Measurements from ENCODE around the gene CDK8.

The CDK8 gene

DNA sequence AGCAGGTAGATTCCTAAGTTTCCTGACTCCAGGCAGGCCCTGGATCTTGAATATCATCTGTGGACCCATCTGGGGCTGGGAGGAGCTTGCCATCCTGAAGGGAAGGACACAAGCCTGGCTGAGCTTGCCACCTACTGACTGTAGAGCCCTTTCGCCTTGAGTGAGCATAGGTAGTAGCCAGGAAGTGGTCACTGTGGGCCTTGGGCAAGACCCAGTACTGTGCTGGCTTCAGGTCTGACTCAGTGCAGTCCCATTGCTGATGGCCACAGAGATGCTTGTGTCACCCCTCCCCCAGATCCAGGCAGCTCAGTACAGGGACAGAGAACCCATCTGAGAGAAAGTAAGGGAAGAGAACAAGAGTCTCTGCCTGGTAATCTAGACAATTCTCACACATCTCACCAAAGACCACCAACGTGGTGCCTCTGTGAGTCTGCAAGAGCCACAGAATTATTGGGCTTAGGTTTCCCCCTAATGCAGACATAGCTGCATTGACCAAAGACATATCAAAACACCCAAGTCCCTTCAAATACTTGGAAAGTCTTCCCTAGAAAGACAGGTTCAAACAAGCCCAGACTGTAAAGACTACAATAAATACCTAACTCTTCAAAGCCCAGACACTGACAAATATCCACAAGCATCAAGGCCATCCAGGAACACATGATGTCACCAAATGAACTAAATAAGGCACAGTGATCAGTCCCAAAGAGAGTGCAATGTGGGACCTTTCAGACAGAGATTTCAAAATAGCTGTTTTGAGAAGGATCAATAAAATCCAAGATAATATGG is 195.3 kb downstream of the CDK8 start:
- ATAC-seq = no peak

All from activated CD4-positive, CD25-positive, alpha-beta regulatory T cell treated with anti-CD3 and anti-CD28 coated beads, Interleukin-2, amount 50 U/mL, for 24 hours (primary cell).